ENCODE measurements around the gene GLCE. TPM values are rescaled to one million over a fixed set of nuclear protein-coding genes. Genes with fewer than 3 reads are reported as not detected.
"Not testable (repeated sequence)": the region's sequence is repeated elsewhere in the genome, so short reads cannot be mapped to it uniquely, and the experiment has no call there.

The GLCE gene
- total RNA-seq, 2 experiments from 2014 or later, result 5.3 to 6.1 TPM

GRCh38 chr15:69154684-69155083 is 5.8 kb upstream of the GLCE start:
- POLR2A ChIA-PET, result no interaction called here
- CTCF ChIA-PET, result no interaction called here

- CTCF ChIA-PET, result no interaction called here
- POLR2A ChIA-PET, result no interaction called here
These were observed 3.6 kb upstream of the GLCE start for GRCh38 chr15:69156736-69157381.

GRCh38 chr15:69158201-69158842 is 2.1 kb upstream of the GLCE start:
- POLR2A ChIA-PET, result no interaction called here
- CTCF ChIA-PET, result interaction anchor here (0.7 kb wide), 1 partner anchor 1240 kb away, joined by 3 read pairs; no protein-coding TSS in a partner anchor

GRCh38 chr15:69158843-69159240 is 1.6 kb upstream of the GLCE start:
- ChIA-PET CTCF (interaction anchor here (0.7 kb wide), 1 partner anchor 1240 kb away, joined by 3 read pairs; no protein-coding TSS in a partner anchor), POLR2A (no interaction called here)

GRCh38 chr15:69159805-69160140 is 662 bp upstream of the GLCE start:
- CTCF ChIA-PET, result no interaction called here
- POLR2A ChIA-PET, result interaction anchor here (0.6 kb wide), 1 partner anchor 59 kb away, joined by 3 read pairs; no protein-coding TSS in a partner anchor

- CTCF ChIA-PET, result no interaction called here
- POLR2A ChIA-PET, result interaction anchor here (1.4 kb wide), 1 partner anchor 291 kb away, joined by 4 read pairs; the partner anchor contains the start of gene RPLP1
These were observed 843 bp downstream of the GLCE start for GRCh38 chr15:69161079-69161877.

- CTCF ChIA-PET, result no interaction called here
- POLR2A ChIA-PET, result interaction anchor here (1.4 kb wide), 1 partner anchor 290 kb away, joined by 4 read pairs; the partner anchor contains the start of gene RPLP1
These were observed 1.4 kb downstream of the GLCE start for GRCh38 chr15:69161878-69162213.

- CTCF ChIA-PET, result interaction anchor here (0.7 kb wide), 1 partner anchor 103 kb away, joined by 3 read pairs; no protein-coding TSS in a partner anchor
- POLR2A ChIA-PET, result no interaction called here
These were observed 2.8 kb downstream of the GLCE start for GRCh38 chr15:69163141-69163669.

GRCh38 chr15:69164807-69165636 is 4.6 kb downstream of the GLCE start:
- CTCF ChIA-PET, result interaction anchor here (0.6 kb wide), 1 partner anchor 206 kb away, joined by 4 read pairs; no protein-coding TSS in a partner anchor
- POLR2A ChIA-PET, result no interaction called here

GRCh38 chr15:69165637-69166025 is 5.2 kb downstream of the GLCE start:
- ChIA-PET POLR2A (no interaction called here), CTCF (interaction anchor here (0.6 kb wide), 1 partner anchor 205 kb away, joined by 4 read pairs; no protein-coding TSS in a partner anchor)

GRCh38 chr15:69167218-69167846 is 6.9 kb downstream of the GLCE start:
- CTCF ChIA-PET, result interaction anchor here (0.7 kb wide), 2 partner anchors 10 to 318 kb away, joined by 3 to 5 read pairs; no protein-coding TSS in a partner anchor
- POLR2A ChIA-PET, result no interaction called here

- CTCF ChIA-PET, POLR2A ChIA-PET: not testable (repeated sequence)
These were observed 7.9 kb downstream of the GLCE start for GRCh38 chr15:69168361-69168760.

GRCh38 chr15:69169540-69169939 is 9.1 kb downstream of the GLCE start:
- POLR2A ChIA-PET, CTCF ChIA-PET: not testable (repeated sequence)

GRCh38 chr15:69170597-69170996 is 10.2 kb downstream of the GLCE start:
- CTCF ChIA-PET, result no interaction called here

GRCh38 chr15:69172847-69173246 is 12.4 kb downstream of the GLCE start:
- CTCF ChIA-PET, result no interaction called here
- POLR2A ChIA-PET, result interaction anchor here (0.6 kb wide), 1 partner anchor 613 kb away, joined by 3 read pairs; no protein-coding TSS in a partner anchor

More at GRCh38 chr15:69170597-69170996, 10.2 kb downstream of the GLCE start:
- POLR2A ChIA-PET, result no interaction called here

- ChIA-PET POLR2A (no interaction called here), CTCF (no interaction called here)
These were observed 15.1 kb downstream of the GLCE start for GRCh38 chr15:69175536-69175935.

GRCh38 chr15:69181424-69181823 is 21.0 kb downstream of the GLCE start:
- CTCF ChIA-PET, result no interaction called here
- POLR2A ChIA-PET, result no interaction called here

GRCh38 chr15:69185216-69185615 is 24.8 kb downstream of the GLCE start:
- POLR2A ChIA-PET, result no interaction called here

GRCh38 chr15:69185706-69186105 is 25.3 kb downstream of the GLCE start:
- CTCF ChIA-PET, result no interaction called here
- POLR2A ChIA-PET, result no interaction called here

More at GRCh38 chr15:69185216-69185615, 24.8 kb downstream of the GLCE start:
- CTCF ChIA-PET, result no interaction called here
